ENCODE results near the gene ACVR2A. TPM values are rescaled to one million over a fixed set of nuclear protein-coding genes. Genes with fewer than 3 reads are reported as not detected.

Gene ACVR2A
- total RNA-seq, 2 donors from 2014 or later = 1.1 to 3.5 TPM

GRCh38 chr2:147845411-147845971, 662 bp downstream of the ACVR2A start:
- peak overlapping the region; percentile 92 for H3K4me3 Mint-ChIP-seq
- peak overlapping the region; percentile 72 to 94 for H3K27ac Mint-ChIP-seq
- no peaks in the 10 kb centered on the region for H3K9me3 Mint-ChIP-seq
- DNase-seq (ENCODE audit: low spot score) (peak; percentile 64), ATAC-seq (peak in 1 of 2 donors; percentile 39)
- peaks cover 10 to 28% of the 10 kb centered on the region in 2 donors for H3K27me3 Mint-ChIP-seq
- peaks cover 36 to 48% of the 10 kb centered on the region in 2 donors for H3K4me1 Mint-ChIP-seq (ENCODE audit: low read depth in 2 of 2)
- no peaks in the 10 kb centered on the region for H3K36me3 Mint-ChIP-seq

- H3K4me3 Mint-ChIP-seq = peak overlapping the region; percentile 38
- H3K27me3 Mint-ChIP-seq = peaks cover 11 to 20% of the 10 kb centered on the region in 2 donors
- H3K9me3 Mint-ChIP-seq = no peaks in the 10 kb centered on the region
- no peaks in the 10 kb centered on the region for H3K36me3 Mint-ChIP-seq
- H3K27ac Mint-ChIP-seq = peak overlapping the region in 1 of 2 donors; percentile 2
- ATAC-seq (no peak), DNase-seq (ENCODE audit: low spot score) (no peak)
- H3K4me1 Mint-ChIP-seq (ENCODE audit: low read depth in 2 of 2) = peaks cover 40 to 58% of the 10 kb centered on the region in 2 donors
Observed at GRCh38 chr2:147846412-147847081, 1.7 kb downstream of the ACVR2A start.

- H3K27me3 Mint-ChIP-seq = peaks cover 11% of the 10 kb centered on the region in 2 donors
- H3K36me3 Mint-ChIP-seq = no peaks in the 10 kb centered on the region
- no peak overlapping the region for H3K4me3 Mint-ChIP-seq
- no peak overlapping the region for H3K27ac Mint-ChIP-seq
- no peaks in the 10 kb centered on the region for H3K9me3 Mint-ChIP-seq
- no peak for DNase-seq (ENCODE audit: low spot score)
- ATAC-seq = no peak
- peaks cover 43 to 60% of the 10 kb centered on the region in 2 donors for H3K4me1 Mint-ChIP-seq (ENCODE audit: low read depth in 2 of 2)
Observed at GRCh38 chr2:147847746-147848391, 3.0 kb downstream of the ACVR2A start.

GRCh38 chr2:147850838-147851237, 6.0 kb downstream of the ACVR2A start:
- Mint-ChIP-seq H3K27ac (no peak overlapping the region), H3K9me3 (no peaks in the 10 kb centered on the region), H3K4me3 (no peak overlapping the region), H3K36me3 (no peaks in the 10 kb centered on the region), H3K27me3 (peaks cover 9 to 11% of the 10 kb centered on the region in 2 donors), H3K4me1 (ENCODE audit: low read depth in 2 of 2) (peaks cover 37 to 49% of the 10 kb centered on the region in 2 donors)
- DNase-seq (ENCODE audit: low spot score) = no peak
- no peak for ATAC-seq

- Mint-ChIP-seq H3K4me1 (ENCODE audit: low read depth in 2 of 2) (peaks cover 35 to 44% of the 10 kb centered on the region in 2 donors), H3K9me3 (no peaks in the 10 kb centered on the region), H3K4me3 (no peak overlapping the region), H3K27me3 (peaks cover 6 to 11% of the 10 kb centered on the region in 2 donors), H3K27ac (no peak overlapping the region), H3K36me3 (no peaks in the 10 kb centered on the region)
- DNase-seq (ENCODE audit: low spot score) (no peak), ATAC-seq (no peak)
Observed at GRCh38 chr2:147851244-147851930, 6.6 kb downstream of the ACVR2A start.

GRCh38 chr2:147854557-147855134, 9.8 kb downstream of the ACVR2A start:
- Mint-ChIP-seq H3K27me3 (peaks cover 0 to 7% of the 10 kb centered on the region in 2 donors), H3K27ac (no peak overlapping the region), H3K4me3 (no peak overlapping the region), H3K9me3 (no peaks in the 10 kb centered on the region), H3K36me3 (no peaks in the 10 kb centered on the region), H3K4me1 (ENCODE audit: low read depth in 2 of 2) (peaks cover 25 to 29% of the 10 kb centered on the region in 2 donors)
- DNase-seq (ENCODE audit: low spot score) = no peak
- ATAC-seq = peak in 1 of 2 donors; percentile 43

GRCh38 chr2:147855316-147855715, 10.5 kb downstream of the ACVR2A start:
- peaks cover 25% of the 10 kb centered on the region in 2 donors for H3K4me1 Mint-ChIP-seq (ENCODE audit: low read depth in 2 of 2)
- no peak for DNase-seq (ENCODE audit: low spot score)
- no peak overlapping the region for H3K27ac Mint-ChIP-seq
- peaks cover 0 to 7% of the 10 kb centered on the region in 2 donors for H3K27me3 Mint-ChIP-seq
- no peaks in the 10 kb centered on the region for H3K36me3 Mint-ChIP-seq
- no peak overlapping the region for H3K4me3 Mint-ChIP-seq
- no peak for ATAC-seq
- no peaks in the 10 kb centered on the region for H3K9me3 Mint-ChIP-seq

- no peak overlapping the region for H3K4me3 Mint-ChIP-seq
- peaks cover 0 to 7% of the 10 kb centered on the region in 2 donors for H3K27me3 Mint-ChIP-seq
- peaks cover 19 to 23% of the 10 kb centered on the region in 2 donors for H3K4me1 Mint-ChIP-seq (ENCODE audit: low read depth in 2 of 2)
- no peak overlapping the region for H3K27ac Mint-ChIP-seq
- DNase-seq (ENCODE audit: low spot score) (no peak), ATAC-seq (no peak)
- no peaks in the 10 kb centered on the region for H3K9me3 Mint-ChIP-seq
- no peaks in the 10 kb centered on the region for H3K36me3 Mint-ChIP-seq
Observed at GRCh38 chr2:147855977-147856376, 11.1 kb downstream of the ACVR2A start.

GRCh38 chr2:147860009-147860408, 15.2 kb downstream of the ACVR2A start:
- no peaks in the 10 kb centered on the region for H3K9me3 Mint-ChIP-seq
- ATAC-seq = no peak
- no peaks in the 10 kb centered on the region for H3K27me3 Mint-ChIP-seq
- peaks cover 12 to 18% of the 10 kb centered on the region in 2 donors for H3K4me1 Mint-ChIP-seq (ENCODE audit: low read depth in 2 of 2)
- DNase-seq (ENCODE audit: low spot score) = no peak
- H3K27ac Mint-ChIP-seq = no peak overlapping the region
- no peaks in the 10 kb centered on the region for H3K36me3 Mint-ChIP-seq
- no peak overlapping the region for H3K4me3 Mint-ChIP-seq

GRCh38 chr2:147862859-147863516, 18.2 kb downstream of the ACVR2A start:
- H3K4me1 Mint-ChIP-seq (ENCODE audit: low read depth in 2 of 2) = peaks cover 8 to 14% of the 10 kb centered on the region in 2 donors
- H3K27me3 Mint-ChIP-seq = no peaks in the 10 kb centered on the region
- H3K27ac Mint-ChIP-seq = no peak overlapping the region
- H3K36me3 Mint-ChIP-seq = no peaks in the 10 kb centered on the region
- DNase-seq (ENCODE audit: low spot score) (no peak), ATAC-seq (no peak)
- no peak overlapping the region for H3K4me3 Mint-ChIP-seq
- no peaks in the 10 kb centered on the region for H3K9me3 Mint-ChIP-seq

- Mint-ChIP-seq H3K27ac (no peak overlapping the region), H3K27me3 (no peaks in the 10 kb centered on the region), H3K4me1 (ENCODE audit: low read depth in 2 of 2) (peaks cover 8 to 14% of the 10 kb centered on the region in 2 donors), H3K4me3 (no peak overlapping the region), H3K36me3 (no peaks in the 10 kb centered on the region), H3K9me3 (no peaks in the 10 kb centered on the region)
- ATAC-seq = no peak
- DNase-seq (ENCODE audit: low spot score) = no peak
Observed at GRCh38 chr2:147863835-147864234, 19.0 kb downstream of the ACVR2A start.

- Mint-ChIP-seq H3K36me3 (no peaks in the 10 kb centered on the region), H3K27me3 (no peaks in the 10 kb centered on the region), H3K4me1 (ENCODE audit: low read depth in 2 of 2) (peaks cover 20 to 23% of the 10 kb centered on the region in 2 donors), H3K27ac (no peak overlapping the region), H3K4me3 (no peak overlapping the region), H3K9me3 (no peaks in the 10 kb centered on the region)
- ATAC-seq (no peak), DNase-seq (ENCODE audit: low spot score) (no peak)
Observed at GRCh38 chr2:147865560-147865959, 20.7 kb downstream of the ACVR2A start.

GRCh38 chr2:147867050-147867449, 22.2 kb downstream of the ACVR2A start:
- H3K4me1 Mint-ChIP-seq (ENCODE audit: low read depth in 2 of 2) = peaks cover 18 to 25% of the 10 kb centered on the region in 2 donors
- H3K27ac Mint-ChIP-seq = no peak overlapping the region
- H3K4me3 Mint-ChIP-seq = no peak overlapping the region
- no peaks in the 10 kb centered on the region for H3K36me3 Mint-ChIP-seq
- DNase-seq (ENCODE audit: low spot score) (no peak), ATAC-seq (no peak)
- H3K9me3 Mint-ChIP-seq = no peaks in the 10 kb centered on the region
- no peaks in the 10 kb centered on the region for H3K27me3 Mint-ChIP-seq
